Large intestine (tissue), 3 donors: ENCODE measurements around the gene TLL1. TPM values are rescaled to one million over a fixed set of nuclear protein-coding genes. Genes with fewer than 3 reads are reported as not detected.
A peak's percentile ranks its signal among the peaks of the same experiment; 100 is the strongest.

ENCODE experiments used
- DNase-seq, 2 donors: peaks; one replicate each; pipeline versions ENCODE4 v3.0.0 to v3.0.0-alpha.2; 2013
- H3K27ac ChIP-seq: one replicate; pipeline ENCODE4 v1.5.1; 2013; ENCODE audit warnings: low read length
- H3K27me3 ChIP-seq: 2 replicates; pipeline ENCODE4 v1.6.1; 2013; ENCODE audit warnings: low read length; ENCODE audit not compliant: control insufficient read depth, insufficient read depth
- H3K36me3 ChIP-seq: 2 replicates; pipeline ENCODE4 v1.6.1; 2013; ENCODE audit warnings: low read length; ENCODE audit not compliant: control insufficient read depth, insufficient read depth
- H3K4me1 ChIP-seq: one replicate; pipeline ENCODE4 v1.6.1; 2013; ENCODE audit warnings: low read length; ENCODE audit not compliant: control insufficient read depth, insufficient read depth
- H3K4me3 ChIP-seq: one replicate; pipeline ENCODE4 v1.5.1; 2013; ENCODE audit warnings: low read length
- H3K9me3 ChIP-seq: one replicate; pipeline ENCODE4 v1.6.1; 2013; ENCODE audit warnings: mild to moderate bottlenecking, low read depth, low read length, moderate library complexity; ENCODE audit not compliant: control insufficient read depth
- WGBS: methylation state at CpG from one replicate; pipeline ENCODE4 v1.1.5; 2013; ENCODE audit warnings: low lambda C conversion rate; ENCODE audit not compliant: insufficient coverage; 5-methylcytosine and 5-hydroxymethylcytosine counted together
- polyA plus RNA-seq: library from polyadenylated mRNA; unstranded; fragments of 120-200 nt; gene quantifications from one replicate; pipeline ENCODE4 v1.2.1, GENCODE V29; 2013

The TLL1 gene
- polyA plus RNA-seq, 1 donor, result 2.8 TPM

GRCh38 chr4:166042510-166043055 lies 169.5 kb downstream of the TLL1 start:
- Histone ChIP-seq H3K9me3 (no peaks in the 10 kb centered on the region), H3K4me1 (no peaks in the 10 kb centered on the region), H3K36me3 (no peaks in the 10 kb centered on the region), H3K4me3 (no peak overlapping the region), H3K27ac (no peak overlapping the region), H3K27me3 (no peaks in the 10 kb centered on the region)
- no peak for DNase-seq
- WGBS, result 100% methylated on average over 1 of the region's 8 CpGs

GRCh38 chr4:166043801-166044200 lies 170.8 kb downstream of the TLL1 start:
- H3K9me3 ChIP-seq, result no peaks in the 10 kb centered on the region
- H3K27me3 ChIP-seq, result no peaks in the 10 kb centered on the region
- no peaks in the 10 kb centered on the region for H3K4me1 ChIP-seq
- 91% methylated on average over 4 of the region's 6 CpGs for WGBS
- no peak for DNase-seq
- H3K4me3 ChIP-seq, result no peak overlapping the region
- no peaks in the 10 kb centered on the region for H3K36me3 ChIP-seq
- H3K27ac ChIP-seq, result no peak overlapping the region

GRCh38 chr4:166044871-166045270 lies 171.8 kb downstream of the TLL1 start:
- H3K9me3 ChIP-seq, result no peaks in the 10 kb centered on the region
- no peaks in the 10 kb centered on the region for H3K4me1 ChIP-seq
- no peaks in the 10 kb centered on the region for H3K27me3 ChIP-seq
- H3K36me3 ChIP-seq, result no peaks in the 10 kb centered on the region
- H3K27ac ChIP-seq, result no peak overlapping the region
- no peak for DNase-seq
- H3K4me3 ChIP-seq, result no peak overlapping the region

- H3K4me1 ChIP-seq, result no peaks in the 10 kb centered on the region
- 82% methylated on average over 6 of the region's 9 CpGs for WGBS
These were observed 172.4 kb downstream of the TLL1 start for GRCh38 chr4:166045457-166045856.

GRCh38 chr4:166049036-166049435 lies 176.0 kb downstream of the TLL1 start:
- Histone ChIP-seq H3K4me1 (no peaks in the 10 kb centered on the region), H3K36me3 (no peaks in the 10 kb centered on the region), H3K4me3 (no peak overlapping the region), H3K27me3 (no peaks in the 10 kb centered on the region), H3K9me3 (no peaks in the 10 kb centered on the region), H3K27ac (no peak overlapping the region)
- no peak for DNase-seq
- WGBS, result 60% methylated on average over 1 of the region's 5 CpGs

More at GRCh38 chr4:166045457-166045856, 172.4 kb downstream of the TLL1 start:
- Histone ChIP-seq H3K27ac (no peak overlapping the region), H3K4me3 (no peak overlapping the region), H3K36me3 (no peaks in the 10 kb centered on the region), H3K27me3 (no peaks in the 10 kb centered on the region), H3K9me3 (no peaks in the 10 kb centered on the region)
- peak in 1 of 2 donors; percentile 2 for DNase-seq

- no peak for DNase-seq
- Histone ChIP-seq H3K27me3 (no peaks in the 10 kb centered on the region), H3K9me3 (no peaks in the 10 kb centered on the region), H3K4me1 (no peaks in the 10 kb centered on the region), H3K27ac (no peak overlapping the region), H3K36me3 (no peaks in the 10 kb centered on the region), H3K4me3 (no peak overlapping the region)
These were observed 191.7 kb downstream of the TLL1 start for GRCh38 chr4:166064721-166065120.

GRCh38 chr4:166065324-166065723 lies 192.3 kb downstream of the TLL1 start:
- Histone ChIP-seq H3K4me1 (no peaks in the 10 kb centered on the region), H3K27ac (no peak overlapping the region), H3K36me3 (no peaks in the 10 kb centered on the region), H3K9me3 (no peaks in the 10 kb centered on the region), H3K4me3 (no peak overlapping the region), H3K27me3 (no peaks in the 10 kb centered on the region)
- DNase-seq, result no peak
- WGBS, result no CpG with 5 or more reads among the region's 2 CpGs

- no peak for DNase-seq
- Histone ChIP-seq H3K36me3 (no peaks in the 10 kb centered on the region), H3K27me3 (no peaks in the 10 kb centered on the region), H3K9me3 (no peaks in the 10 kb centered on the region), H3K4me1 (no peaks in the 10 kb centered on the region), H3K27ac (no peak overlapping the region), H3K4me3 (no peak overlapping the region)
- no CpG with 5 or more reads among the region's 1 CpG for WGBS
These were observed 193.9 kb downstream of the TLL1 start for GRCh38 chr4:166066936-166067335.

GRCh38 chr4:166067915-166068314 lies 194.9 kb downstream of the TLL1 start:
- no CpG with 5 or more reads among the region's 1 CpG for WGBS
- Histone ChIP-seq H3K9me3 (no peaks in the 10 kb centered on the region), H3K4me1 (no peaks in the 10 kb centered on the region), H3K27me3 (no peaks in the 10 kb centered on the region), H3K27ac (no peak overlapping the region), H3K36me3 (no peaks in the 10 kb centered on the region), H3K4me3 (no peak overlapping the region)
- DNase-seq, result peak in 1 of 2 donors; percentile 25

GRCh38 chr4:166073783-166074182 lies 200.7 kb downstream of the TLL1 start:
- H3K27me3 ChIP-seq, result no peaks in the 10 kb centered on the region
- no peak overlapping the region for H3K27ac ChIP-seq
- 96% methylated on average over 3 of the region's 6 CpGs for whole genome bisulfite sequencing
- no peaks in the 10 kb centered on the region for H3K36me3 ChIP-seq
- no peak overlapping the region for H3K4me3 ChIP-seq
- no peaks in the 10 kb centered on the region for H3K4me1 ChIP-seq
- DNase-seq, result no peak
- no peaks in the 10 kb centered on the region for H3K9me3 ChIP-seq

- 60% methylated on average over 1 of the region's 1 CpG for WGBS
- H3K4me3 ChIP-seq, result no peak overlapping the region
- no peak overlapping the region for H3K27ac ChIP-seq
- no peaks in the 10 kb centered on the region for H3K27me3 ChIP-seq
- no peaks in the 10 kb centered on the region for H3K9me3 ChIP-seq
- H3K36me3 ChIP-seq, result no peaks in the 10 kb centered on the region
- no peaks in the 10 kb centered on the region for H3K4me1 ChIP-seq
- no peak for DNase-seq
These were observed 202.6 kb downstream of the TLL1 start for GRCh38 chr4:166075599-166075998.
